ENCODE data around the gene FSTL5.

- TF ChIP-seq ETV6 (IDR thresholded peaks at IDR 0.05; ENCODE audit: borderline replicate concordance in 1 of 2, low read depth in 2 of 2, low read length in 1 of 2) (no peak), ETV6 (CRISPR knock-in tag; IDR thresholded peaks at IDR 0.05; ENCODE audit: borderline replicate concordance) (no peak), POLR2A (conservative IDR thresholded peaks at IDR 0.05) (no peak), ZNF766 (CRISPR knock-in tag; conservative IDR thresholded peaks at IDR 0.05) (no peak), NFXL1 (CRISPR knock-in tag; IDR thresholded peaks at IDR 0.05) (no peak)
- TF ChIP-seq, protein P1, sequence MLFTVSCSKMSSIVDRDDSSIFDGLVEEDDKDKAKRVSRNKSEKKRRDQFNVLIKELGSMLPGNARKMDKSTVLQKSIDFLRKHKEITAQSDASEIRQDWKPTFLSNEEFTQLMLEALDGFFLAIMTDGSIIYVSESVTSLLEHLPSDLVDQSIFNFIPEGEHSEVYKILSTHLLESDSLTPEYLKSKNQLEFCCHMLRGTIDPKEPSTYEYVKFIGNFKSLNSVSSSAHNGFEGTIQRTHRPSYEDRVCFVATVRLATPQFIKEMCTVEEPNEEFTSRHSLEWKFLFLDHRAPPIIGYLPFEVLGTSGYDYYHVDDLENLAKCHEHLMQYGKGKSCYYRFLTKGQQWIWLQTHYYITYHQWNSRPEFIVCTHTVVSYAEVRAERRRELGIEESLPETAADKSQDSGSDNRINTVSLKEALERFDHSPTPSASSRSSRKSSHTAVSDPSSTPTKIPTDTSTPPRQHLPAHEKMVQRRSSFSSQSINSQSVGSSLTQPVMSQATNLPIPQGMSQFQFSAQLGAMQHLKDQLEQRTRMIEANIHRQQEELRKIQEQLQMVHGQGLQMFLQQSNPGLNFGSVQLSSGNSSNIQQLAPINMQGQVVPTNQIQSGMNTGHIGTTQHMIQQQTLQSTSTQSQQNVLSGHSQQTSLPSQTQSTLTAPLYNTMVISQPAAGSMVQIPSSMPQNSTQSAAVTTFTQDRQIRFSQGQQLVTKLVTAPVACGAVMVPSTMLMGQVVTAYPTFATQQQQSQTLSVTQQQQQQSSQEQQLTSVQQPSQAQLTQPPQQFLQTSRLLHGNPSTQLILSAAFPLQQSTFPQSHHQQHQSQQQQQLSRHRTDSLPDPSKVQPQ (CRISPR knock-in tag; IDR thresholded peaks at IDR 0.05; ENCODE audit: borderline replicate concordance): no peak
Measured at GRCh38 chr4:161382655-161383054, 781.1 kb downstream of the FSTL5 start.
